Fibroblast of villous mesenchyme (primary cell): Measurements from ENCODE around the gene GPR15LG. TPM values are rescaled to one million over a fixed set of nuclear protein-coding genes. Genes with fewer than 3 reads are reported as not detected.

ENCODE experiments used
- DNase-seq: peaks from one replicate; pipeline ENCODE4 v3.0.0-alpha.2; 2010; ENCODE audit warnings: low read depth
- H3K4me3 ChIP-seq: 2 replicates; pipeline ENCODE4 v1.5.1; 2011; ENCODE audit warnings: low read depth, mild to moderate bottlenecking, low read length
- CTCF ChIP-seq: IDR thresholded peaks from 2 replicates; pipeline ENCODE4 v1.5.1; 2012; ENCODE audit warnings: low read depth, mild to moderate bottlenecking, low read length; ENCODE audit not compliant: insufficient read depth
- total RNA-seq: library from RNA; depleted of rRNA; stranded (reverse); fragments of >200 nt; gene quantifications from 2 replicates; pipeline ENCODE4 v1.2.3, GENCODE V29; 2012

GPR15LG gene
- total RNA-seq, 1 donor, result not detected

GRCh38 chr10:84232376-84232775 lies 58.8 kb downstream of the GPR15LG start:
- no peak for DNase-seq
- no peak for TF ChIP-seq CTCF
- H3K4me3 ChIP-seq, result no peak overlapping the region

DNA sequence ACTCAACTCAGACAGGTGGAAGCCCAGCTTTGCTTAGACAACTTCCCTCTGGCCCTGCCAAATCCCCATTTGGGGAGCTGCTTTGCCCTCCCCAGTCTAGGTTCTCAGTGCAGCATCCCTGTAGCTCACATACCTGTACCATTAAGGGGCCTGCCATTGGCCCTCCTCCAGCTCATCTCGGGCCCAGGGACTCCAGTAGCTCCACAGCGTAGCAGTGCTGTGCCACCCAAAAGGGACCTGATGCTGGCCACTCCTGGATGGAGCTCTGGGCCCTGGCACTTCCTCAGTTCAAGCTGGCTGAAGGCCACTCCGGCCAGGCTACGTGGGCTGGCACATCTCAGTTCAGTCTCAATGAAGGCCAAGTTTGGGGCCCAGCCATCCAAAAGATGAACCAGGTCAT lies 60.3 kb downstream of the GPR15LG start:
- no peak for TF ChIP-seq CTCF
- no peak overlapping the region for H3K4me3 ChIP-seq
- DNase-seq, result no peak

- H3K4me3 ChIP-seq, result no peak overlapping the region
- DNase-seq, result no peak
- TF ChIP-seq CTCF, result no peak
Observed at GRCh38 chr10:84234479-84234878, 60.9 kb downstream of the GPR15LG start.

Other genes starting within 250 kb of the GPR15LG start
- gene GHITM, start 34.3 kb upstream of the GPR15LG start, total RNA-seq, result 177 and 185 TPM in 2 replicates
- under 0.01 and 0.43 TPM in 2 replicates for gene CDHR1, start 20.7 kb downstream of the GPR15LG start, total RNA-seq
- gene LRIT2, start 51.7 kb downstream of the GPR15LG start, total RNA-seq, result not detected in 2 replicates
- not detected in 2 replicates for gene LRIT1, start 67.7 kb downstream of the GPR15LG start, total RNA-seq
- gene RGR, start 71.3 kb downstream of the GPR15LG start, total RNA-seq, result not detected in 2 replicates
- 34.8 and 48.4 TPM in 2 replicates for gene CCSER2, start 154.8 kb downstream of the GPR15LG start, total RNA-seq